Measurements from ENCODE around the gene HP. TPM values are rescaled to one million over a fixed set of nuclear protein-coding genes. Genes with fewer than 3 reads are reported as not detected.
A peak's percentile ranks its signal among the peaks of the same experiment; 100 is the strongest.

The HP gene
- total and polyA plus RNA-seq, 4 donors = 8.0 to 1,570 (median 561) TPM

DNA sequence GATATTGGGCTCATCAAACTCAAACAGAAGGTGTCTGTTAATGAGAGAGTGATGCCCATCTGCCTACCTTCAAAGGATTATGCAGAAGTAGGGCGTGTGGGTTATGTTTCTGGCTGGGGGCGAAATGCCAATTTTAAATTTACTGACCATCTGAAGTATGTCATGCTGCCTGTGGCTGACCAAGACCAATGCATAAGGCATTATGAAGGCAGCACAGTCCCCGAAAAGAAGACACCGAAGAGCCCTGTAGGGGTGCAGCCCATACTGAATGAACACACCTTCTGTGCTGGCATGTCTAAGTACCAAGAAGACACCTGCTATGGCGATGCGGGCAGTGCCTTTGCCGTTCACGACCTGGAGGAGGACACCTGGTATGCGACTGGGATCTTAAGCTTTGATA, 6.1 kb downstream of the HP start:
- Histone ChIP-seq H3K27ac (ENCODE audit: low read depth in 1 of 2, low read length in 1 of 2) (no peak overlapping the region), H3K9ac (ENCODE audit: insufficient read depth in 1 of 2, low read length in 2 of 2) (no peak overlapping the region), H3K27me3 (ENCODE audit: control insufficient read depth in 3 of 3, insufficient read depth in 3 of 3, low read length in 2 of 3) (no peaks in the 10 kb centered on the region), H3K4me3 (no peak overlapping the region), H3K9me3 (ENCODE audit: control insufficient read depth in 4 of 4, insufficient read depth in 3 of 4, low read length in 3 of 4) (no peaks in the 10 kb centered on the region), H3K4me1 (ENCODE audit: control insufficient read depth in 5 of 5, insufficient read depth in 5 of 5, low read length in 5 of 5) (no peaks in the 10 kb centered on the region), H3K36me3 (ENCODE audit: control insufficient read depth in 4 of 4, insufficient read depth in 4 of 4, low read length in 4 of 4) (no peaks in the 10 kb centered on the region)
- DNase-seq (no peak), ATAC-seq (ENCODE audit: insufficient read depth, low FRiP score) (no peak)
- WGBS, 2 donors = 94 to 95% methylated on average over 9 of the region's 9 CpGs
- no peak for TF ChIP-seq CTCF (IDR thresholded peaks at IDR 0.05; ENCODE audit: control extremely low read depth, extremely low read depth)

GRCh38 chr16:72061564-72061963, 7.3 kb downstream of the HP start:
- Histone ChIP-seq H3K36me3 (ENCODE audit: control insufficient read depth in 4 of 4, insufficient read depth in 4 of 4, low read length in 4 of 4) (no peaks in the 10 kb centered on the region), H3K9ac (ENCODE audit: insufficient read depth in 1 of 2, low read length in 2 of 2) (no peak overlapping the region), H3K27ac (ENCODE audit: low read depth in 1 of 2, low read length in 1 of 2) (no peak overlapping the region), H3K27me3 (ENCODE audit: control insufficient read depth in 3 of 3, insufficient read depth in 3 of 3, low read length in 2 of 3) (no peaks in the 10 kb centered on the region), H3K4me3 (no peak overlapping the region), H3K9me3 (ENCODE audit: control insufficient read depth in 4 of 4, insufficient read depth in 3 of 4, low read length in 3 of 4) (no peaks in the 10 kb centered on the region), H3K4me1 (ENCODE audit: control insufficient read depth in 5 of 5, insufficient read depth in 5 of 5, low read length in 5 of 5) (no peaks in the 10 kb centered on the region)
- DNase-seq (no peak), ATAC-seq (ENCODE audit: insufficient read depth, low FRiP score) (no peak)
- 95 to 100% methylated on average over 1 of the region's 1 CpG for WGBS, 2 donors
- no peak for TF ChIP-seq CTCF (IDR thresholded peaks at IDR 0.05; ENCODE audit: control extremely low read depth, extremely low read depth)

DNA sequence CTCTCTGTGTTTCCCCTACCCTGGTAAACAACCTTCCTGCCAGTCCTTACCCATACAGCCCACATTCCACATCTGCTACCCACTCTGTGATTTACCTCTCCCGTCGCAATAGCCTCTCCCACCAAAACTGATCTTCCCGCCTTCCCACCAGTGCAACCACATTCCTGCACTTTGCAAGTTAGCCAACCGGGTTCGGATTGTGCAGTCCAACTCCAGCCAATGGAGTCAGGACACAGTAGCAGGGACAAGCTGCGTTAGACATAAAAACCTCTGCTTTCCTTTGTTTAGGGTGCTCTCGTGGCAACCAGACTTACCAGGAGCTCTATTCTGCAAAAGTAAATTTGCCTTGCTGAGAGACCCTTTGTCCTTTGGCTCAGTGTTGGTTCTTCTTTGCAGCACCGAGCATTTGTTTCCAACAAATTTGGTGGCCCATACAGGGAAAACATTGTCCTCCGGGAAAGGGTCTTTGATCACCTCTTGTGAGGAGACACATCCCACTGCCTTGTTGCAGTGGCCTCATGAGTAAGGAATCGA, 10.1 kb downstream of the HP start:
- ATAC-seq (ENCODE audit: insufficient read depth, low FRiP score) (no peak), DNase-seq (no peak)
- H3K9me3 ChIP-seq (ENCODE audit: control insufficient read depth in 4 of 4, insufficient read depth in 3 of 4, low read length in 3 of 4) = no peaks in the 10 kb centered on the region
- H3K36me3 ChIP-seq (ENCODE audit: control insufficient read depth in 4 of 4, insufficient read depth in 4 of 4, low read length in 4 of 4) = no peaks in the 10 kb centered on the region
- TF ChIP-seq CTCF (IDR thresholded peaks at IDR 0.05; ENCODE audit: control extremely low read depth, extremely low read depth) = no peak
- H3K4me3 ChIP-seq = no peak overlapping the region
- H3K27me3 ChIP-seq (ENCODE audit: control insufficient read depth in 3 of 3, insufficient read depth in 3 of 3, low read length in 2 of 3) = no peaks in the 10 kb centered on the region
- H3K27ac ChIP-seq (ENCODE audit: low read depth in 1 of 2, low read length in 1 of 2) = no peak overlapping the region
- H3K9ac ChIP-seq (ENCODE audit: insufficient read depth in 1 of 2, low read length in 2 of 2) = no peak overlapping the region
- H3K4me1 ChIP-seq (ENCODE audit: control insufficient read depth in 5 of 5, insufficient read depth in 5 of 5, low read length in 5 of 5) = no peaks in the 10 kb centered on the region
- 90 to 94% methylated on average over 10 of the region's 10 CpGs for WGBS, 2 donors

- peak; percentile 59 for TF ChIP-seq CTCF (IDR thresholded peaks at IDR 0.05; ENCODE audit: control extremely low read depth, extremely low read depth)
- H3K9me3 ChIP-seq (ENCODE audit: control insufficient read depth in 4 of 4, insufficient read depth in 3 of 4, low read length in 3 of 4) = no peaks in the 10 kb centered on the region
- no peaks in the 10 kb centered on the region for H3K36me3 ChIP-seq (ENCODE audit: control insufficient read depth in 4 of 4, insufficient read depth in 4 of 4, low read length in 4 of 4)
- no peaks in the 10 kb centered on the region for H3K4me1 ChIP-seq (ENCODE audit: control insufficient read depth in 5 of 5, insufficient read depth in 5 of 5, low read length in 5 of 5)
- 14% methylated on average over 1 of the region's 1 CpG for WGBS, 2 donors
- DNase-seq (peak in 2 of 3 donors; percentile 48 to 63), ATAC-seq (ENCODE audit: insufficient read depth, low FRiP score) (no peak)
- H3K4me3 ChIP-seq = no peak overlapping the region
- no peak overlapping the region for H3K27ac ChIP-seq (ENCODE audit: low read depth in 1 of 2, low read length in 1 of 2)
- no peaks in the 10 kb centered on the region for H3K27me3 ChIP-seq (ENCODE audit: control insufficient read depth in 3 of 3, insufficient read depth in 3 of 3, low read length in 2 of 3)
- no peak overlapping the region for H3K9ac ChIP-seq (ENCODE audit: insufficient read depth in 1 of 2, low read length in 2 of 2)
These were observed 12.4 kb downstream of the HP start for GRCh38 chr16:72066747-72067146.

All from lung (tissue), 12 donors.